ENCODE results near the gene HPSE2.

DNA sequence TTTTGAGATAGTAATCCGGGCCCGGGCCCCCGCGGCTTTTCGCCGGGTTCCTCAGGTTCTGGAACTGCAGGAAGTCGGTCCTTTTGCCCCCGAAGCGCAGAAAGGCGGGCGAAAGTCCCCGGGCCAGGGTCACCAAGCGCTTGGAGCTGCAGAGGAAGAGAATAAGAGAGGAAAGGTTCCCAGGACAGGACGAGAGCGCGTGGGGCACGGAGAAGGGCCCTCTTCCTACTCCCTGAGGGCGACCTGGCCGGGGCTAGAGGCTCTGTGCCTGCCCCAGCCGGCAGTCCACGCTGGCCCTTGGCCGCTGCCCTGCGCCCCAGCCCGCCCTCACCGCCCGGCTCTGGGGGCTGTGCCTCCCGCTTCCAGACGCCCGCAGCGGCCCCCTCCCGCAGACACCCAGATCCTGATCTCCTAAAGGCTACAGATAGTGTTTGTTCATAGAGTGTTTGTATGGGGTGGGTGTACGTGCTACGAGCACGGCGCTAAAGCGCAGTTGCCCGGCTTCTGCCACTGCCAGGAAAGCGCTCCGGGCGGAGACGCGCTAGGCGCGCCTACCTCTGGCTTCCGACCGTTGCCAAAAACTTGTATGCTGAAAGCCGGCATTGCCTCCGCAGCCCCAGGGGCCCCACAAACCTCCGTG, 3.2 kb downstream of the HPSE2 start:
- TF ChIP-seq, protein P1, sequence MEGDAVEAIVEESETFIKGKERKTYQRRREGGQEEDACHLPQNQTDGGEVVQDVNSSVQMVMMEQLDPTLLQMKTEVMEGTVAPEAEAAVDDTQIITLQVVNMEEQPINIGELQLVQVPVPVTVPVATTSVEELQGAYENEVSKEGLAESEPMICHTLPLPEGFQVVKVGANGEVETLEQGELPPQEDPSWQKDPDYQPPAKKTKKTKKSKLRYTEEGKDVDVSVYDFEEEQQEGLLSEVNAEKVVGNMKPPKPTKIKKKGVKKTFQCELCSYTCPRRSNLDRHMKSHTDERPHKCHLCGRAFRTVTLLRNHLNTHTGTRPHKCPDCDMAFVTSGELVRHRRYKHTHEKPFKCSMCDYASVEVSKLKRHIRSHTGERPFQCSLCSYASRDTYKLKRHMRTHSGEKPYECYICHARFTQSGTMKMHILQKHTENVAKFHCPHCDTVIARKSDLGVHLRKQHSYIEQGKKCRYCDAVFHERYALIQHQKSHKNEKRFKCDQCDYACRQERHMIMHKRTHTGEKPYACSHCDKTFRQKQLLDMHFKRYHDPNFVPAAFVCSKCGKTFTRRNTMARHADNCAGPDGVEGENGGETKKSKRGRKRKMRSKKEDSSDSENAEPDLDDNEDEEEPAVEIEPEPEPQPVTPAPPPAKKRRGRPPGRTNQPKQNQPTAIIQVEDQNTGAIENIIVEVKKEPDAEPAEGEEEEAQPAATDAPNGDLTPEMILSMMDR (IDR thresholded peaks at IDR 0.05) = no peak
- no peak for TF ChIP-seq POLR2A (IDR thresholded peaks at IDR 0.05)
- TF ChIP-seq EP300 (IDR thresholded peaks at IDR 0.05) = no peak
